Ectodermal cell (in vitro differentiated cells): ENCODE measurements around the gene TSC22D3. TPM values are rescaled to one million over a fixed set of nuclear protein-coding genes. Genes with fewer than 3 reads are reported as not detected.
A peak's percentile ranks its signal among the peaks of the same experiment; 100 is the strongest.
"Not testable (repeated sequence)": the region's sequence is repeated elsewhere in the genome, so short reads cannot be mapped to it uniquely, and the experiment has no call there.

Experiments used
- H3K27ac ChIP-seq: 2 replicates; pipeline ENCODE4 v1.7.0; 2013; ENCODE audit warnings: mild to moderate bottlenecking, low read depth, low read length; ENCODE audit not compliant: insufficient read depth, poor library complexity, severe bottlenecking
- H3K27me3 ChIP-seq: 2 replicates; pipeline ENCODE4 v1.7.0; 2013; ENCODE audit warnings: mild to moderate bottlenecking, low read length; ENCODE audit not compliant: insufficient read depth, control insufficient read depth, poor library complexity, severe bottlenecking
- H3K36me3 ChIP-seq: one replicate; pipeline ENCODE4 v1.7.0; 2013; ENCODE audit warnings: low read length; ENCODE audit not compliant: control insufficient read depth, insufficient read depth
- H3K4me1 ChIP-seq: one replicate; pipeline ENCODE4 v1.7.0; 2013; ENCODE audit warnings: low read length; ENCODE audit not compliant: control insufficient read depth, insufficient read depth
- H3K4me3 ChIP-seq: 2 replicates; pipeline ENCODE4 v1.7.0; 2013; ENCODE audit warnings: low read depth, low read length, control low read depth; ENCODE audit not compliant: insufficient read depth
- H3K9me3 ChIP-seq: 2 replicates; pipeline ENCODE4 v1.7.0; 2013; ENCODE audit warnings: mild to moderate bottlenecking, low read length, moderate library complexity; ENCODE audit not compliant: control insufficient read depth
- WGBS, 2 experiments: methylation state at CpG; one replicate each; pipeline ENCODE4 v1.1.7; 2013; ENCODE audit warnings: missing lambda C conversion rate in 2 of 2; 5-methylcytosine and 5-hydroxymethylcytosine counted together
- polyA plus RNA-seq, 4 experiments: library from polyadenylated mRNA; stranded (reverse); fragments of 50-300 nt; gene quantifications; one replicate each; pipeline ENCODE4 v1.2.3, GENCODE V29; 2013

TSC22D3 gene
- polyA plus RNA-seq (2013, experiment 1 of 4), result 14.2 TPM
- polyA plus RNA-seq (2013, experiment 2 of 4), result 14.2 TPM
- polyA plus RNA-seq (2013, experiment 3 of 4), result 14.7 TPM
- polyA plus RNA-seq (2013, experiment 4 of 4), result 15.8 TPM

DNA sequence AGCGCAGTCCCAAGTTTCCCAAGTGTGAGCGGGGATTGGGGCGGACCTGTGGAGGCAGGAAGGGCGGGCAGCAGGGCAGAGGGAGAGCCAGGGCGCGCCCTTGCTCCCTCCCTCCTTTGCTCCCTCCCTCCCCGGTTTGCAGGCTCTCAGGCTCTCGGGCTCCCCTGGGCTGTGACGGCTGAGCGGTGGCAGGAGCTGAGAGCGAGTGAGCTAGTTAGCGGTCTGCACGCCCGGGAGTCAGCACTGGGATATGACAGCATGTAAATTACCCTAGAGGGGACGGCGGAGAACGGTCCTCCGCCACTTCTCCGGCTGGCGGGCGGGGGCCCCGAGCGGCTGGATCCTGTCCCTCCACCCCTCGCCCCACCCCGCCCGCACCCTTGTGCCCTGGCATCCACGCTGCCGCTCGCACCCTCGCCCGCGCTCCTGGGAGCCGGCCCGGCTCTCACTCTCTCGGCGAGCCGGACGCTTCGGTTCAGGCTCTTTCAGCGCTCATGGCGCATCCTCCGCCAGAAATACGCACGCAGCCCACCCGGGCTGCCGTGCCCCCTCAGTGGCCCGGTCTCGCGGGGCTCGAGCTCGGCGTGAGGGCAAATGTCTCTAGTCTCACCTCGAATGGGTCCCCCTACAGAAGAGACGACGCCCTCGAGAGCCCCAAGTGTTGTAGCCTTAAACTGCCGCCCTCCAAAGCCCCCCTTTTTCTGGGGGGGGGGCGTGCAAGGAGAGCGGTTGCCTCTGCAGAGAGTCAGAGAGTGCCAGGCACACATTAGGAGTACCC, at the start of gene TSC22D3:
TSC22D3 (minus strand) TSS at position 54 of the 778 bp plus-strand sequence. CDS start 368 bp downstream, outside the sequence.
- Histone ChIP-seq H3K4me1 (no peaks in the 10 kb centered on the region), H3K27me3 (peaks cover 39% of the 10 kb centered on the region), H3K27ac (no peak within 1 kb of the TSS), H3K36me3 (no peaks in the 10 kb centered on the region), H3K9me3 (no peaks in the 10 kb centered on the region), H3K4me3 (peak within 1 kb of the TSS; percentile 30)
- WGBS, 2 experiments, result 1% methylated on average over 53 to 59 of the region's 59 CpGs

DNA sequence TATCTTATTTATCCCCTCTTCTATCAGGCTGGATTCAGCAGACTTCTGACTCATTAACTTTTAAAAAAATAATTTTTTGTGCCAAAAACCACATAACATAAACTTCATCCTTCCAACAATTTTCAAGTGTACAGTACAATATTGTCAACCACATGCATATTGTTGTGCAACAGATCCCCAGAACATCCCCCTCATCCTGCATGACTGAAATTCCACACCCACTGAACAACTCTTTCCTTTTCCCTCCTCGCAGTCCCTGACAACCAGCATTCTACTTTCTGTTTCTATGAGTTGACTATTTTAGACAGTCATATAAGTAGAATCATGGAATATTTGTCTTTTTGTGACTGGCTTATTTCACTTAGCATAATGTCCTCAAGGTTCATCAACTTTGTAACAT, 47.9 kb upstream of the TSC22D3 start:
- Histone ChIP-seq H3K4me3 (no peak overlapping the region), H3K9me3 (no peaks in the 10 kb centered on the region), H3K36me3 (no peaks in the 10 kb centered on the region), H3K4me1 (no peaks in the 10 kb centered on the region), H3K27me3 (peaks cover 40% of the 10 kb centered on the region), H3K27ac (no peak overlapping the region)
- 100% methylated on average over 1 of the region's 1 CpG; no CpG with 5 or more reads in 1 of the 2 experiments for WGBS, 2 experiments

DNA sequence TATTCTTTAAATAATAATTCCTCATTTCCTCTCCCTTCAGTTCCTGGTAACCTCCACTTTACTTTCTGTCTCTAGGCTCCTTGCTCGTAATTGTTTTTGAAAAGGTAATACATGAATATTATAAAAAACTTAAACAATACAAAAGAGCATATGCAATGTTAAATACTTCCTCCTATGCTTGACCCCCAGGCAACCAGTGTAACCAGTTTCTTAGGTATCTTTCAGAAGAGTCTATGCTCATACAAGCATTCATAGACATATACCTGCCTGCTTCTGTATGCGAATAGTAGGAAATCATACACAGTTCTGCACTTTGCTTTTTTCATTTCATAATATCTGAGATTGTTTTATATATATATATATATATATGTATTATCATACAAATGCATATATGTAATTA, 47.5 kb upstream of the TSC22D3 start:
- peaks cover 40% of the 10 kb centered on the region for H3K27me3 ChIP-seq
- H3K4me3 ChIP-seq, result no peak overlapping the region
- no peaks in the 10 kb centered on the region for H3K9me3 ChIP-seq
- H3K27ac ChIP-seq, result no peak overlapping the region
- no peaks in the 10 kb centered on the region for H3K4me1 ChIP-seq
- 100% methylated on average over 1 of the region's 2 CpGs; no CpG with 5 or more reads in 1 of the 2 experiments for WGBS, 2 experiments
- no peaks in the 10 kb centered on the region for H3K36me3 ChIP-seq

DNA sequence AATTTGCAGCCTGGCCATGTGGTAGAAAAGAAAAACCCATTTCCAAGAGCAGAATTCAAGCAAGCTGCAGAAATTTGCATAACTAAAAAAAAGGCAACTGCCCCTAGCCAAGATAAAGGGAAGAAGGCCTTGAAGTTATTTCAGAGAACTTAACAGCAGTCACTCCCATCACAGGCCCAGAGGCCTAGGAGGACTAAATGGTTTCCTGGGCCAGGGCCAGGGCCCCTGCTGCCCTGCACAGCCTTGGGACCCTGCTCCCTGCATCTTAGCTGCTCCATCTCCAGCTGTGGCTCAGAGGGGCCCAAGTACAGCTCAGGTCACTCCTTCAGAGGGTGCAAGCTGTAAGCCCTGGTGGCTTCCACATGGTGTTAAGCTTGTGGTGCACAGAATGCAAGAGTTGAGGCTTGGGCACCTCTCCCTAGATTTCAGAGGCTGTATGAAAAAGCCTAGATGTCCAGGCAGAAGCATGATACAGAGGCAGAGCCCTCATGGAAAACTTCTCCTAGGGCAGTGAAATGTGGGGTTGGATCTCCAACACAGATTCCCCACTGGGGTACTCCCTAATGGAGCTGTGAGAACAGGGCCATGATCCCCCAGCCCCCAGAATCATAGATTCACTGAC, 43.4 kb upstream of the TSC22D3 start:
- no peaks in the 10 kb centered on the region for H3K9me3 ChIP-seq
- H3K27me3 ChIP-seq, result peaks cover 5% of the 10 kb centered on the region
- H3K36me3 ChIP-seq, result no peaks in the 10 kb centered on the region
- H3K4me1 ChIP-seq, result no peaks in the 10 kb centered on the region
- H3K27ac ChIP-seq, result no peak overlapping the region
- H3K4me3 ChIP-seq, result no peak overlapping the region

DNA sequence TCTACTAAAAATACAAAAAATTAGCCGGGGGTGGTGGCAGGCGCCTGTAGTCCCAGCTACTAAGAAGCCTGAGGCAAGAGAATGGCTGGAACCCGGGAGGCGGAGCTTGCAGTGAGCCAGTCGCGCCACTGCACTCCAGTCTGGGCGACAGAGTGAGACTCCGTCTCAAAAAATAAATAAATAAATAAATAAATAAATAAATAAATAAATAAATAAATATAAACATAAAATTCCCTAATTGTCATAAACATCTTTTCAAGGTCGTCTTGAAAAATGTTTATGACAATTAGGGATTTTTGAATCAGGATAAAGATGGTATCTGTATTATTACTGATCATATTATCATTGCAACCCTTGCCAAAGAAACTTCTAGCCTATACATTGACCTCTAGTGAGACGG, 34.5 kb upstream of the TSC22D3 start:
- H3K9me3 ChIP-seq, H3K4me3 ChIP-seq, H3K27ac ChIP-seq, H3K27me3 ChIP-seq, H3K36me3 ChIP-seq, H3K4me1 ChIP-seq: not testable (repeated sequence)
- 91% methylated on average over 4 to 5 of the region's 10 CpGs for WGBS, 2 experiments

DNA sequence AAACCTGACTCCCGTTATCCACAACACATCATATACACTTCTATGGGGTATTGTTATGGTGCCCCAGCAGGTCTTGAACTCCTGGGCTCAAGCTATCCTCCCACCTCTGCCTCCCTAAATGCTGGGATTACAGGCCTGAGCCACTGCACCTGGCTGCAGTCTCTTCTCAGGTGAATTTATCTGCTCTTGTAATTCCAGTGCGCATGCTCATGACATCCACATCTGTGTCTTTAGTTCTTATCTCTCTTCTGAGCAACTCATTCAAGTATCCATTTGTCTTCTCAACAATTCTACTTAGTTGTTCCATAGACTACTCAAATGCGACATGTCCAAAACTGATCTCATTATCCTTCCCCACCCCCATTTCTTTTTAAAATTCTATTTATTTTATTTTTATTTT, 29.6 kb upstream of the TSC22D3 start:
- Histone ChIP-seq H3K27me3 (no peaks in the 10 kb centered on the region), H3K36me3 (no peaks in the 10 kb centered on the region), H3K4me1 (no peaks in the 10 kb centered on the region), H3K9me3 (no peaks in the 10 kb centered on the region), H3K4me3 (no peak overlapping the region), H3K27ac (no peak overlapping the region)
- 82 to 92% methylated on average over 1 to 3 of the region's 3 CpGs for WGBS, 2 experiments

DNA sequence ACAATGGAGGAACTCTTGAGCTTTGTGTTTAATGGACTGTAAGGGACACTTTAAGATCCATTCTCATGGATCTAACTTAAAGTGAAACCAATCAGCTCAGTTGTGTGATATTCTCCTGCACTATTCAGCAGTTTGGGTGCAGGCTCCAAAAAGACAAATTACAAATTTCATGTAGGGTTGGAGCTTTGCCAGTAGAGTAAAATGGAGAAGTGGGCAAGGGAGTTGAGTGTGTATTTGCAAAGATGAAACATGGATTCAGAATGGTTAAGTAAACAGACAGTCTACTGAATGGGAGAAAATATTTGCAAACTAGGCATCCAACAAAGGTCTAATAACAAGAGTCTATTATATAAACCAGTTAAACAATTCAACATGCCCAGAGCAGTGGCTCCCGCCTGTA, 28.8 kb upstream of the TSC22D3 start:
- H3K36me3 ChIP-seq, result no peaks in the 10 kb centered on the region
- no peaks in the 10 kb centered on the region for H3K27me3 ChIP-seq
- H3K4me1 ChIP-seq, result no peaks in the 10 kb centered on the region
- no peak overlapping the region for H3K4me3 ChIP-seq
- H3K27ac ChIP-seq, result no peak overlapping the region
- WGBS, 2 experiments, result 89 to 100% methylated on average over 1 of the region's 1 CpG
- H3K9me3 ChIP-seq, result no peaks in the 10 kb centered on the region

DNA sequence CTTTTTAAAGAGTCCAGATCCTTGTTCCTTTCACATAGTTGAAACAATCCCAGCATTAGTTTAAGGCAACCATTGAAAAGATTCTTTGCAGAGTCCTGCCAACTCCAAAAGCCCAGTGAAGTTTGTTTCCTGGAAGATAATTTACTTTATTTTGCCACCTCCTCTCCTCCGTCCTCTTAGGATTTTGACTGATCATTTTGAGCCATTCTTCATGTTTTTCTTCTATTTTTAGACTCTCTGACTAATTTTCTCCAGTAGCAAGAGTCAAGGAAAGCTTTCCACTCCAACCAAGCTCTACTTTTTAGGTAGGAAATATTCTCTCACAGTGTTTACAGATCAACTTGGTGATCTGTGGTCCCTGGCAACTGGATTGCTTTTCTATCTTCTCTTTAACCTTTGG, 12.2 kb upstream of the TSC22D3 start:
- Histone ChIP-seq H3K27ac (no peak overlapping the region), H3K36me3 (no peaks in the 10 kb centered on the region), H3K4me1 (no peaks in the 10 kb centered on the region), H3K9me3 (no peaks in the 10 kb centered on the region), H3K27me3 (no peaks in the 10 kb centered on the region), H3K4me3 (no peak overlapping the region)
- WGBS, 2 experiments, result 90 to 100% methylated on average over 1 of the region's 1 CpG

DNA sequence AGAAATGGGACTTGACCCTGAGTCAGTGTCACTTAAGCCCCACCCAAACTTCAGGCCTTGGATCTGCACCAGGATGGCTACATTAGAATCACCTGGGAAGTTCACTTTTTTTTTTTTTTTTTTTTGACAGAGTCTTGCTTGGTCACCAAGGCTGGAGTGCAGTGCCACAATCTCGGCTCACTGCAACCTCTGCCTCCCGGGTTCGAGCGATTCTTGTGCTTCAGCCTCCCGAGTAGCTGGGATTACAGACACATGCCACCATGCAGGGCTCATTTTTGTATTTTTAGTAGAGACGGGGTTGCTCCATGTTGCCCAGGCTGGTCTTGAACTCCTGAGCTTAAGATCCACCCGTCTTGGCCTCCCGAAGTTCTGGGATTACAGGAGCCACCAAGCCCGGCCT, 4.9 kb upstream of the TSC22D3 start:
- no peaks in the 10 kb centered on the region for H3K36me3 ChIP-seq
- H3K27me3 ChIP-seq, result peaks cover 15% of the 10 kb centered on the region
- WGBS, 2 experiments, result 91 to 92% methylated on average over 9 of the region's 9 CpGs
- H3K9me3 ChIP-seq, result no peaks in the 10 kb centered on the region
- no peak overlapping the region for H3K4me3 ChIP-seq
- H3K27ac ChIP-seq, result no peak overlapping the region
- H3K4me1 ChIP-seq, result no peaks in the 10 kb centered on the region

DNA sequence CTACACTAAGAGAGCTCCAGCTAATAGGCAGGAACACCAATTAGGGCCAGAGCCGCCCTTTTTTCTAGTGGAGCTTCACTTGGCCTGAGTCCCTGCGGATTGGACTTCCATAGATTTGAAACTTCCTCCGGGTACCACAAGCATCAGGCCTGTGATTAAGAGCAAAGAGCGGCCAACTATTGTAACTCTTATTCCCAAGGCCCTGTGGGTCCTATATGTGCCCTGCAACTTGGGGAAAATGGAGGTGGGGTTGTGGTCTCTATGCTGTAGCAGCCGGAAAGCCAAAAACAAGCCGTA, 1.9 kb upstream of the TSC22D3 start, which contains the start of gene NCBP2L:
NCBP2L (plus strand) TSS at position 198 of the 297 bp plus-strand sequence. CDS start 16,488 bp downstream, outside the sequence.
- Histone ChIP-seq H3K36me3 (no peaks in the 10 kb centered on the region), H3K4me1 (no peaks in the 10 kb centered on the region), H3K4me3 (no peak within 1 kb of the TSS), H3K9me3 (no peaks in the 10 kb centered on the region), H3K27ac (no peak within 1 kb of the TSS), H3K27me3 (peaks cover 39% of the 10 kb centered on the region)
- 81 to 88% methylated on average over 5 to 6 of the region's 6 CpGs for WGBS, 2 experiments
